Measurements from ENCODE around the gene OTOF.

- TF ChIP-seq CTCF (conservative IDR thresholded peaks at IDR 0.05; ENCODE audit: low read depth in 2 of 2) (no peak), EZH2 (IDR thresholded peaks at IDR 0.05; ENCODE audit: low read depth, unreplicated experiment) (no peak), REST (IDR thresholded peaks at IDR 0.05; ENCODE audit: unreplicated experiment) (no peak), ETS1 (IDR thresholded peaks at IDR 0.05) (no peak), POLR2AphosphoS5 (IDR thresholded peaks at IDR 0.05; ENCODE audit: low read depth) (no peak), ZNF114 (CRISPR knock-in tag; IDR thresholded peaks at IDR 0.05) (no peak), JUNB (IDR thresholded peaks at IDR 0.05; ENCODE audit: unreplicated experiment) (no peak), CREB1 (CRISPR knock-in tag; IDR thresholded peaks at IDR 0.05; ENCODE audit: low read depth) (no peak), EZH2phosphoT487 (IDR thresholded peaks at IDR 0.05; ENCODE audit: unreplicated experiment) (no peak), STAT1 (IDR thresholded peaks at IDR 0.05; ENCODE audit: unreplicated experiment) (no peak), ZNF331 (CRISPR knock-in tag; IDR thresholded peaks at IDR 0.05; ENCODE audit: low read depth) (no peak)
These were observed 35.2 kb downstream of the OTOF start for GRCh38 chr2:26442707-26443106.

Data from GM23338 (cell line).